GM23338 (cell line): ENCODE results near the gene CHI3L1. TPM values are rescaled to one million over a fixed set of nuclear protein-coding genes. Genes with fewer than 3 reads are reported as not detected.

ENCODE experiments used
- ATAC-seq: fragments of 200-7000 bp; cut with Tn5 transposase; 3 replicates; pipeline ENCODE4 v1.9.1; 2020
- DNase-seq: peaks from one replicate; pipeline ENCODE4 v3.0.0-alpha.2; 2015; ENCODE audit warnings: low spot score
- H2AFZ ChIP-seq: fragments of 200-600 bp; sonication (generic); 2 replicates; pipeline ENCODE4 v1.8.0; 2016; ENCODE audit warnings: antibody characterized with exemption, mild to moderate bottlenecking, moderate library complexity
- H3F3A ChIP-seq: fragments of 200-600 bp; sonication (generic); replicated peaks from 2 replicates; pipeline ENCODE4 v1.8.0; 2017; ENCODE audit warnings: antibody characterized with exemption, mixed run types, low read depth
- H3K27ac ChIP-seq: fragments of 200-600 bp; sonication (generic); 2 replicates; pipeline ENCODE4 v1.6.1; 2016; ENCODE audit warnings: low read depth
- H3K27me3 ChIP-seq: fragments of 200-600 bp; sonication (generic); 2 replicates; pipeline ENCODE4 v1.8.0; 2016; ENCODE audit warnings: mild to moderate bottlenecking, mixed run types, moderate library complexity; ENCODE audit not compliant: insufficient read depth
- H3K36me3 ChIP-seq: fragments of 200-600 bp; sonication (generic); 2 replicates; pipeline ENCODE4 v1.8.0; 2016; ENCODE audit warnings: mild to moderate bottlenecking; ENCODE audit not compliant: insufficient read depth
- H3K4me1 ChIP-seq: fragments of 200-600 bp; sonication (generic); 2 replicates; pipeline ENCODE4 v1.8.0; 2016; ENCODE audit warnings: mild to moderate bottlenecking, moderate library complexity; ENCODE audit not compliant: insufficient read depth
- H3K4me2 ChIP-seq: fragments of 200-600 bp; sonication (generic); 2 replicates; pipeline ENCODE4 v1.7.1; 2017; ENCODE audit warnings: mixed run types
- H3K4me3 ChIP-seq: fragments of 200-600 bp; sonication (generic); 2 replicates; pipeline ENCODE4 v1.6.1; 2016; ENCODE audit warnings: mixed run types
- H3K79me2 ChIP-seq: fragments of 200-600 bp; sonication (generic); replicated peaks from 2 replicates; pipeline ENCODE4 v1.8.0; 2017; ENCODE audit warnings: mild to moderate bottlenecking; ENCODE audit not compliant: insufficient read depth
- H3K9me2 ChIP-seq: fragments of 200-600 bp; sonication (generic); 2 replicates; pipeline ENCODE4 v1.8.0; 2017; ENCODE audit not compliant: insufficient read depth
- H4K20me1 ChIP-seq: fragments of 200-600 bp; sonication (generic); replicated peaks from 2 replicates; pipeline ENCODE4 v1.8.0; 2017; ENCODE audit warnings: mild to moderate bottlenecking; ENCODE audit not compliant: insufficient read depth
- H3K27ac Mint-ChIP-seq: 2 replicates; pipeline ENCODE4 v1.8.0; 2020; ENCODE audit warnings: inconsistent platforms, mild to moderate bottlenecking, moderate library complexity, mixed read lengths
- H3K27me3 Mint-ChIP-seq: 3 replicates; pipeline ENCODE4 v1.8.0; 2022; ENCODE audit warnings: low read depth, mild to moderate bottlenecking, moderate library complexity, mixed read lengths, inconsistent platforms; ENCODE audit not compliant: insufficient read depth, poor library complexity
- H3K36me3 Mint-ChIP-seq: 3 replicates; pipeline ENCODE4 v1.8.0; 2021; ENCODE audit warnings: low read depth, mild to moderate bottlenecking, inconsistent platforms, moderate library complexity, mixed read lengths
- H3K4me1 Mint-ChIP-seq: 3 replicates; pipeline ENCODE4 v1.8.0; 2020; ENCODE audit warnings: mild to moderate bottlenecking, inconsistent platforms, mixed read lengths
- H3K4me3 Mint-ChIP-seq: 3 replicates; pipeline ENCODE4 v1.8.0; 2021; ENCODE audit warnings: moderate library complexity, mild to moderate bottlenecking, inconsistent platforms, mixed read lengths
- H3K9me3 Mint-ChIP-seq: 3 replicates; pipeline ENCODE4 v1.8.0; 2020; ENCODE audit warnings: moderate library complexity, mild to moderate bottlenecking, inconsistent platforms, mixed read lengths
- CREB1 ChIP-seq: fragments of 250-450 bp; sonication (Bioruptor Pico); IDR thresholded peaks from 2 replicates; pipeline ENCODE4 v1.5.0; 2020; ENCODE audit warnings: low read depth, mild to moderate bottlenecking, moderate library complexity
- EZH2 ChIP-seq: fragments of 200-600 bp; sonication (generic); IDR thresholded peaks from one replicate; pipeline ENCODE4 v1.8.0; 2017; ENCODE audit warnings: antibody characterized with exemption, mild to moderate bottlenecking, low read depth; ENCODE audit not compliant: unreplicated experiment
- EZH2phosphoT487 ChIP-seq: fragments of 200-600 bp; sonication (generic); IDR thresholded peaks from one replicate; pipeline ENCODE4 v1.8.1; 2018; ENCODE audit warnings: antibody characterized with exemption; ENCODE audit not compliant: unreplicated experiment
- JUNB ChIP-seq: IDR thresholded peaks from one replicate; pipeline ENCODE4 v1.6.1; 2016; ENCODE audit warnings: antibody characterized with exemption; ENCODE audit not compliant: unreplicated experiment
- NANOG ChIP-seq: IDR thresholded peaks from 2 replicates; pipeline ENCODE4 v1.6.1; 2016; ENCODE audit warnings: antibody characterized with exemption, borderline replicate concordance
- POLR2AphosphoS5 ChIP-seq: IDR thresholded peaks from 2 replicates; pipeline ENCODE4 v1.6.1; 2016; ENCODE audit warnings: antibody characterized with exemption, low read depth
- STAT1 ChIP-seq: IDR thresholded peaks from one replicate; pipeline ENCODE4 v1.6.1; 2016; ENCODE audit warnings: antibody characterized with exemption; ENCODE audit not compliant: unreplicated experiment
- ZNF114 ChIP-seq: fragments of 250-450 bp; sonication (Bioruptor Pico); IDR thresholded peaks from 2 replicates; pipeline ENCODE4 v1.5.0; 2020; ENCODE audit warnings: mild to moderate bottlenecking, moderate library complexity
- ZNF331 ChIP-seq: fragments of 250-450 bp; sonication (Bioruptor Pico); IDR thresholded peaks from 2 replicates; pipeline ENCODE4 v1.5.0; 2020; ENCODE audit warnings: low read depth, mild to moderate bottlenecking, moderate library complexity
- polyA plus RNA-seq: library from polyadenylated mRNA; unstranded; fragments of >200 nt; fragmentation: Nextera tagmentation; extraction: Ambion mirVana; gene quantifications from 2 replicates; pipeline ENCODE4 v1.2.1, GENCODE V29; 2016
- total RNA-seq: library from RNA; depleted of rRNA; stranded (reverse); fragments of >200 nt; shearing (Covaris generic); gene quantifications from 2 replicates; pipeline ENCODE4 v1.2.3, GENCODE V29; 2014
- TF ChIP-seq, protein P1 (sequence below): IDR thresholded peaks from one replicate; pipeline ENCODE4 v1.6.1; 2018; ENCODE audit warnings: antibody characterized with exemption; ENCODE audit not compliant: unreplicated experiment
- TF ChIP-seq, protein P2 (sequence below): IDR thresholded peaks from 2 replicates; pipeline ENCODE4 v1.6.1; 2016; ENCODE audit warnings: antibody characterized with exemption
- TF ChIP-seq, protein P3 (sequence below): fragments of 250-450 bp; sonication (Bioruptor Pico); IDR thresholded peaks from 2 replicates; pipeline ENCODE4 v1.5.0; 2020; ENCODE audit warnings: mild to moderate bottlenecking, moderate library complexity
- TF ChIP-seq, protein P4 (sequence below), 2 experiments: fragments of 200-600 bp in 1 of 2; sonication (generic) in 1 of 2; conservative IDR thresholded peaks; 2 replicates each; pipeline versions ENCODE4 v1.5.1 to v1.6.1; 2016 to 2017; ENCODE audit warnings: antibody characterized with exemption in 2 of 2, low read depth in 2 of 2, mild to moderate bottlenecking in 2 of 2, moderate library complexity in 1 of 2

The CHI3L1 gene
- total and polyA plus RNA-seq, 2 experiments from 2014 or later = 0.76 TPM; not detected in 1

DNA sequence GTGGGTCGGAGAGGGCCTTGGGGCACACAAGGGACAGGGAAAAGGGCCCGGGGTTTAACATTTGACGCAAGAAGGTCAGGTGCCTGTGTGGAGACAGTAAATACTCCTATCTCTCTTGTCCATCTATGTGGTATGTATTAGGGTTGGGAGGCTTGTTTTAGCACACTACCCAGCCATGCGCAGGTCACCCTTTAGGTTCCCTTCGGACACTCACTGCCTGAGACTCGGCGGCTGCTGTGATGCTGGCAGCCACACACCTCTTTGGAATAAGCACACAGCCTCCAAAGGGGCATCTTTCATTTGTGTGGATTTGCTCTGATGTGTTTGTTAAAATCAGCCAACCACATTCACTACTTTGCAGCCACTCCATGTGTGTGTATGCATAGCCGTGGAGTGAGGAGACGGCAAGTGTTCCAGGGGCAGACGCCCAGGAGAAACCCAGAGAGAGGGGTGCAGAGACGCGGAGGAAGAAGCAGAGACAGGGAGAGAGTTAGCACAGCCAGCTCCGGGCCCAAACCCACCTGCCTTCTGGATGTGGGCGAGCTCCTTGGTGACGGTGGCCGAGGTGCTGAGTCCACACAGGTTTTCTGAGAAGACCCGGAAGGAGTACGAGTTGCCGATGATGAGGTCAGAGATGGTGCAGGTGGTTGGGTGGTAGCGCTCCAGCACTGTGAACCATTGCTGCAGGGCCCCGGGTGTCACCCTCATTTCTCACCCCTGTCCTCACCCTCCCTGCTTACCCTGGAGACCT lies 16.6 kb downstream of the CHI3L1 start:
- Histone ChIP-seq H3K79me2 (no peaks in the 10 kb centered on the region), H2AFZ (no peak overlapping the region), H3K36me3 (no peaks in the 10 kb centered on the region), H3F3A (no peaks in the 10 kb centered on the region), H3K27me3 (no peaks in the 10 kb centered on the region), H3K4me2 (no peak overlapping the region), H3K4me3 (no peak overlapping the region), H4K20me1 (no peaks in the 10 kb centered on the region), H3K9me2 (no peaks in the 10 kb centered on the region), H3K27ac (no peak overlapping the region), H3K4me1 (no peaks in the 10 kb centered on the region; the same call in 1 of the 2 replicates)
- Mint-ChIP-seq H3K27me3 (peaks cover 13% of the 10 kb centered on the region), H3K4me3 (no peak overlapping the region), H3K36me3 (no peaks in the 10 kb centered on the region; the same call in 2 of the 3 replicates), H3K9me3 (no peaks in the 10 kb centered on the region), H3K4me1 (peaks cover 2% of the 10 kb centered on the region; the same call in 1 of the 3 replicates), H3K27ac (no peak overlapping the region)
- TF ChIP-seq, protein P1, sequence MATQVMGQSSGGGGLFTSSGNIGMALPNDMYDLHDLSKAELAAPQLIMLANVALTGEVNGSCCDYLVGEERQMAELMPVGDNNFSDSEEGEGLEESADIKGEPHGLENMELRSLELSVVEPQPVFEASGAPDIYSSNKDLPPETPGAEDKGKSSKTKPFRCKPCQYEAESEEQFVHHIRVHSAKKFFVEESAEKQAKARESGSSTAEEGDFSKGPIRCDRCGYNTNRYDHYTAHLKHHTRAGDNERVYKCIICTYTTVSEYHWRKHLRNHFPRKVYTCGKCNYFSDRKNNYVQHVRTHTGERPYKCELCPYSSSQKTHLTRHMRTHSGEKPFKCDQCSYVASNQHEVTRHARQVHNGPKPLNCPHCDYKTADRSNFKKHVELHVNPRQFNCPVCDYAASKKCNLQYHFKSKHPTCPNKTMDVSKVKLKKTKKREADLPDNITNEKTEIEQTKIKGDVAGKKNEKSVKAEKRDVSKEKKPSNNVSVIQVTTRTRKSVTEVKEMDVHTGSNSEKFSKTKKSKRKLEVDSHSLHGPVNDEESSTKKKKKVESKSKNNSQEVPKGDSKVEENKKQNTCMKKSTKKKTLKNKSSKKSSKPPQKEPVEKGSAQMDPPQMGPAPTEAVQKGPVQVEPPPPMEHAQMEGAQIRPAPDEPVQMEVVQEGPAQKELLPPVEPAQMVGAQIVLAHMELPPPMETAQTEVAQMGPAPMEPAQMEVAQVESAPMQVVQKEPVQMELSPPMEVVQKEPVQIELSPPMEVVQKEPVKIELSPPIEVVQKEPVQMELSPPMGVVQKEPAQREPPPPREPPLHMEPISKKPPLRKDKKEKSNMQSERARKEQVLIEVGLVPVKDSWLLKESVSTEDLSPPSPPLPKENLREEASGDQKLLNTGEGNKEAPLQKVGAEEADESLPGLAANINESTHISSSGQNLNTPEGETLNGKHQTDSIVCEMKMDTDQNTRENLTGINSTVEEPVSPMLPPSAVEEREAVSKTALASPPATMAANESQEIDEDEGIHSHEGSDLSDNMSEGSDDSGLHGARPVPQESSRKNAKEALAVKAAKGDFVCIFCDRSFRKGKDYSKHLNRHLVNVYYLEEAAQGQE = no peak
- TF ChIP-seq JUNB (no peak), STAT1 (no peak), CREB1 (CRISPR knock-in tag) (no peak), EZH2 (no peak), NANOG (no peak), EZH2phosphoT487 (no peak), ZNF331 (CRISPR knock-in tag) (no peak), POLR2AphosphoS5 (no peak), ZNF114 (CRISPR knock-in tag) (no peak)
- TF ChIP-seq, protein P2, sequence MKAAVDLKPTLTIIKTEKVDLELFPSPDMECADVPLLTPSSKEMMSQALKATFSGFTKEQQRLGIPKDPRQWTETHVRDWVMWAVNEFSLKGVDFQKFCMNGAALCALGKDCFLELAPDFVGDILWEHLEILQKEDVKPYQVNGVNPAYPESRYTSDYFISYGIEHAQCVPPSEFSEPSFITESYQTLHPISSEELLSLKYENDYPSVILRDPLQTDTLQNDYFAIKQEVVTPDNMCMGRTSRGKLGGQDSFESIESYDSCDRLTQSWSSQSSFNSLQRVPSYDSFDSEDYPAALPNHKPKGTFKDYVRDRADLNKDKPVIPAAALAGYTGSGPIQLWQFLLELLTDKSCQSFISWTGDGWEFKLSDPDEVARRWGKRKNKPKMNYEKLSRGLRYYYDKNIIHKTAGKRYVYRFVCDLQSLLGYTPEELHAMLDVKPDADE = no peak
- TF ChIP-seq, protein P3, sequence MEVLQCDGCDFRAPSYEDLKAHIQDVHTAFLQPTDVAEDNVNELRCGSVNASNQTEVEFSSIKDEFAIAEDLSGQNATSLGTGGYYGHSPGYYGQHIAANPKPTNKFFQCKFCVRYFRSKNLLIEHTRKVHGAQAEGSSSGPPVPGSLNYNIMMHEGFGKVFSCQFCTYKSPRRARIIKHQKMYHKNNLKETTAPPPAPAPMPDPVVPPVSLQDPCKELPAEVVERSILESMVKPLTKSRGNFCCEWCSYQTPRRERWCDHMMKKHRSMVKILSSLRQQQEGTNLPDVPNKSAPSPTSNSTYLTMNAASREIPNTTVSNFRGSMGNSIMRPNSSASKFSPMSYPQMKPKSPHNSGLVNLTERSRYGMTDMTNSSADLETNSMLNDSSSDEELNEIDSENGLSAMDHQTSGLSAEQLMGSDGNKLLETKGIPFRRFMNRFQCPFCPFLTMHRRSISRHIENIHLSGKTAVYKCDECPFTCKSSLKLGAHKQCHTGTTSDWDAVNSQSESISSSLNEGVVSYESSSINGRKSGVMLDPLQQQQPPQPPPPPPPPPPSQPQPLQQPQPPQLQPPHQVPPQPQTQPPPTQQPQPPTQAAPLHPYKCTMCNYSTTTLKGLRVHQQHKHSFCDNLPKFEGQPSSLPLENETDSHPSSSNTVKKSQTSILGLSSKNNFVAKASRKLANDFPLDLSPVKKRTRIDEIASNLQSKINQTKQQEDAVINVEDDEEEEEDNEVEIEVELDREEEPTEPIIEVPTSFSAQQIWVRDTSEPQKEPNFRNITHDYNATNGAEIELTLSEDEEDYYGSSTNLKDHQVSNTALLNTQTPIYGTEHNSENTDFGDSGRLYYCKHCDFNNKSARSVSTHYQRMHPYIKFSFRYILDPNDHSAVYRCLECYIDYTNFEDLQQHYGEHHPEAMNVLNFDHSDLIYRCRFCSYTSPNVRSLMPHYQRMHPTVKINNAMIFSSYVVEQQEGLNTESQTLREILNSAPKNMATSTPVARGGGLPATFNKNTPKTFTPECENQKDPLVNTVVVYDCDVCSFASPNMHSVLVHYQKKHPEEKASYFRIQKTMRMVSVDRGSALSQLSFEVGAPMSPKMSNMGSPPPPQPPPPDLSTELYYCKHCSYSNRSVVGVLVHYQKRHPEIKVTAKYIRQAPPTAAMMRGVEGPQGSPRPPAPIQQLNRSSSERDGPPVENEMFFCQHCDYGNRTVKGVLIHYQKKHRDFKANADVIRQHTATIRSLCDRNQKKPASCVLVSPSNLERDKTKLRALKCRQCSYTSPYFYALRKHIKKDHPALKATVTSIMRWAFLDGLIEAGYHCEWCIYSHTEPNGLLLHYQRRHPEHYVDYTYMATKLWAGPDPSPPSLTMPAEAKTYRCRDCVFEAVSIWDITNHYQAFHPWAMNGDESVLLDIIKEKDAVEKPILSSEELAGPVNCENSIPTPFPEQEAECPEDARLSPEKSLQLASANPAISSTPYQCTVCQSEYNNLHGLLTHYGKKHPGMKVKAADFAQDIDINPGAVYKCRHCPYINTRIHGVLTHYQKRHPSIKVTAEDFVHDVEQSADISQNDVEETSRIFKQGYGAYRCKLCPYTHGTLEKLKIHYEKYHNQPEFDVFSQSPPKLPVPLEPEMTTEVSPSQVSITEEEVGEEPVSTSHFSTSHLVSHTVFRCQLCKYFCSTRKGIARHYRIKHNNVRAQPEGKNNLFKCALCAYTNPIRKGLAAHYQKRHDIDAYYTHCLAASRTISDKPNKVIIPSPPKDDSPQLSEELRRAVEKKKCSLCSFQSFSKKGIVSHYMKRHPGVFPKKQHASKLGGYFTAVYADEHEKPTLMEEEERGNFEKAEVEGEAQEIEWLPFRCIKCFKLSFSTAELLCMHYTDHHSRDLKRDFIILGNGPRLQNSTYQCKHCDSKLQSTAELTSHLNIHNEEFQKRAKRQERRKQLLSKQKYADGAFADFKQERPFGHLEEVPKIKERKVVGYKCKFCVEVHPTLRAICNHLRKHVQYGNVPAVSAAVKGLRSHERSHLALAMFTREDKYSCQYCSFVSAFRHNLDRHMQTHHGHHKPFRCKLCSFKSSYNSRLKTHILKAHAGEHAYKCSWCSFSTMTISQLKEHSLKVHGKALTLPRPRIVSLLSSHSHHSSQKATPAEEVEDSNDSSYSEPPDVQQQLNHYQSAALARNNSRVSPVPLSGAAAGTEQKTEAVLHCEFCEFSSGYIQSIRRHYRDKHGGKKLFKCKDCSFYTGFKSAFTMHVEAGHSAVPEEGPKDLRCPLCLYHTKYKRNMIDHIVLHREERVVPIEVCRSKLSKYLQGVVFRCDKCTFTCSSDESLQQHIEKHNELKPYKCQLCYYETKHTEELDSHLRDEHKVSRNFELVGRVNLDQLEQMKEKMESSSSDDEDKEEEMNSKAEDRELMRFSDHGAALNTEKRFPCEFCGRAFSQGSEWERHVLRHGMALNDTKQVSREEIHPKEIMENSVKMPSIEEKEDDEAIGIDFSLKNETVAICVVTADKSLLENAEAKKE (CRISPR knock-in tag) = no peak
- TF ChIP-seq, protein P4, sequence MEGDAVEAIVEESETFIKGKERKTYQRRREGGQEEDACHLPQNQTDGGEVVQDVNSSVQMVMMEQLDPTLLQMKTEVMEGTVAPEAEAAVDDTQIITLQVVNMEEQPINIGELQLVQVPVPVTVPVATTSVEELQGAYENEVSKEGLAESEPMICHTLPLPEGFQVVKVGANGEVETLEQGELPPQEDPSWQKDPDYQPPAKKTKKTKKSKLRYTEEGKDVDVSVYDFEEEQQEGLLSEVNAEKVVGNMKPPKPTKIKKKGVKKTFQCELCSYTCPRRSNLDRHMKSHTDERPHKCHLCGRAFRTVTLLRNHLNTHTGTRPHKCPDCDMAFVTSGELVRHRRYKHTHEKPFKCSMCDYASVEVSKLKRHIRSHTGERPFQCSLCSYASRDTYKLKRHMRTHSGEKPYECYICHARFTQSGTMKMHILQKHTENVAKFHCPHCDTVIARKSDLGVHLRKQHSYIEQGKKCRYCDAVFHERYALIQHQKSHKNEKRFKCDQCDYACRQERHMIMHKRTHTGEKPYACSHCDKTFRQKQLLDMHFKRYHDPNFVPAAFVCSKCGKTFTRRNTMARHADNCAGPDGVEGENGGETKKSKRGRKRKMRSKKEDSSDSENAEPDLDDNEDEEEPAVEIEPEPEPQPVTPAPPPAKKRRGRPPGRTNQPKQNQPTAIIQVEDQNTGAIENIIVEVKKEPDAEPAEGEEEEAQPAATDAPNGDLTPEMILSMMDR (conservative IDR thresholded peaks at IDR 0.05; ENCODE audit: low read depth in 2 of 2) = no peak
- no peak for DNase-seq
- ATAC-seq = no peak
